Endothelial cell of umbilical vein (primary cell): ENCODE measurements around the gene CCDC40. TPM values are rescaled to one million over a fixed set of nuclear protein-coding genes. Genes with fewer than 3 reads are reported as not detected.
A peak's percentile ranks its signal among the peaks of the same experiment; 100 is the strongest.

Experiments
- BruUV-seq: library from RNA; stranded (reverse); fragments of 400-500 nt; replicated peaks from 2 replicates; lab custom pipeline; 2021; lab: Mats Ljungman, UMichigan
- CTCF ChIA-PET: fragments of 300-600, 350-600 bp; sonication (Branson Sonifier 250); formaldehyde crosslinking; loops from one replicate; lab custom pipeline; 2021; ENCODE audit warnings: antibody characterized with exemption, inconsistent platforms; lab: Charles Lee
- POLR2A ChIA-PET: fragments of 300-600, 350-600 bp; sonication (Branson Sonifier 250); formaldehyde crosslinking; loops from one replicate; lab custom pipeline; 2021; ENCODE audit warnings: antibody characterized with exemption, inconsistent platforms; lab: Charles Lee
- DNase-seq: peaks from one replicate; pipeline ENCODE4 v3.0.0-alpha.2; 2011; ENCODE audit warnings: low read depth, low spot score
- FAIRE-seq: peaks from 2 replicates; lab custom pipeline; 2011; peaks lifted over from hg19 to GRCh38; lab: Jason Lieb, UNC
- H2AFZ ChIP-seq: 2 replicates; pipeline ENCODE4 v1.6.0; 2012; ENCODE audit warnings: low read depth, low read length, control low read depth, inconsistent platforms
- H3K27ac ChIP-seq: 2 replicates; pipeline ENCODE4 v1.5.1; 2011; ENCODE audit warnings: low read depth, mild to moderate bottlenecking, control low read depth, low read length, moderate library complexity; ENCODE audit not compliant: insufficient read depth
- H3K27me3 ChIP-seq, 2 experiments: 2 replicates each; pipeline versions ENCODE4 v1.6.0 to v1.6.1; 2011; ENCODE audit warnings: low read length in 2 of 2, mixed read lengths in 1 of 2; ENCODE audit not compliant: control insufficient read depth in 2 of 2, insufficient read depth in 2 of 2
- H3K36me3 ChIP-seq, 2 experiments: 2 replicates in 1 of 2; 3 replicates in 1 of 2; pipeline ENCODE4 v1.5.1; 2011; ENCODE audit warnings: low read length in 2 of 2, mild to moderate bottlenecking in 1 of 2, moderate library complexity in 1 of 2; ENCODE audit not compliant: control insufficient read depth in 2 of 2, insufficient read depth in 2 of 2; ENCODE audit errors: extremely low read depth in 1 of 2
- H3K4me1 ChIP-seq: 3 replicates; pipeline ENCODE4 v1.5.1; 2011; ENCODE audit warnings: mild to moderate bottlenecking, low read length; ENCODE audit not compliant: control insufficient read depth, insufficient read depth; ENCODE audit errors: extremely low read depth
- H3K4me2 ChIP-seq: 2 replicates; pipeline ENCODE4 v1.6.1; 2011; ENCODE audit warnings: low read length, control low read depth, mixed read lengths; ENCODE audit not compliant: insufficient read depth
- H3K4me3 ChIP-seq, 3 experiments: fragments of 200-600 bp in 1 of 3; sonication (generic), shearing (Covaris generic) in 1 of 3; replicated peaks in 1 of 3; 2 replicates each; pipeline ENCODE4 v1.5.1; 2011 to 2016; ENCODE audit warnings: control low read depth in 3 of 3, low read length in 3 of 3, mild to moderate bottlenecking in 2 of 3, inconsistent platforms in 1 of 3, low read depth in 1 of 3, moderate library complexity in 1 of 3; ENCODE audit not compliant: insufficient read depth in 1 of 3
- H3K79me2 ChIP-seq: 2 replicates; pipeline ENCODE4 v1.6.0; 2012; ENCODE audit warnings: low read length, inconsistent platforms; ENCODE audit not compliant: control insufficient read depth, insufficient read depth
- H3K9ac ChIP-seq: replicated peaks from 2 replicates; pipeline ENCODE3; 2011; ENCODE audit warnings: low read length, control low read depth; ENCODE audit not compliant: insufficient read depth; ENCODE audit errors: extremely low read depth
- H3K9me1 ChIP-seq: replicated peaks from 3 replicates; pipeline ENCODE4 v1.6.0; 2011; ENCODE audit warnings: mild to moderate bottlenecking, low read length; ENCODE audit not compliant: control insufficient read depth, insufficient read depth; ENCODE audit errors: extremely low read depth
- H3K9me3 ChIP-seq: replicated peaks from 2 replicates; pipeline ENCODE4 v1.5.1; 2012; ENCODE audit warnings: low read length, inconsistent platforms; ENCODE audit not compliant: control insufficient read depth, insufficient read depth
- H4K20me1 ChIP-seq: replicated peaks from 2 replicates; pipeline ENCODE3; 2011; ENCODE audit warnings: mild to moderate bottlenecking, low read length; ENCODE audit not compliant: control insufficient read depth, insufficient read depth; ENCODE audit errors: extremely low read depth
- CTCF ChIP-seq, 2 donors: IDR thresholded peaks; 1 replicate in 1 of 2; 2 replicates in 1 of 2; pipeline ENCODE4 v1.5.1; 2011; ENCODE audit warnings: low read length in 2 of 2, mild to moderate bottlenecking in 2 of 2, moderate library complexity in 2 of 2, control low read depth in 1 of 2, inconsistent platforms in 1 of 2, low read depth in 1 of 2; ENCODE audit not compliant: insufficient read depth in 1 of 2; ENCODE audit errors: extremely low read depth in 1 of 2
- EZH2 ChIP-seq: IDR thresholded peaks from 2 replicates; pipeline ENCODE4 v1.6.1; 2012; ENCODE audit warnings: borderline replicate concordance, low read depth, mild to moderate bottlenecking, moderate library complexity, low read length, inconsistent platforms; ENCODE audit not compliant: severe bottlenecking
- FOS ChIP-seq: IDR thresholded peaks from 2 replicates; pipeline ENCODE4 v1.6.1; 2011; ENCODE audit warnings: mild to moderate bottlenecking, low read length, moderate library complexity, borderline replicate concordance; ENCODE audit not compliant: insufficient read depth
- GATA2 ChIP-seq: IDR thresholded peaks from 2 replicates; pipeline ENCODE4 v1.7.0; 2011; ENCODE audit warnings: low read depth, mild to moderate bottlenecking, moderate library complexity, mixed read lengths, low read length; ENCODE audit not compliant: insufficient read length, insufficient read depth
- JUN ChIP-seq: IDR thresholded peaks from 2 replicates; pipeline ENCODE4 v1.6.1; 2011; ENCODE audit warnings: borderline replicate concordance, low read depth; ENCODE audit not compliant: insufficient read length, insufficient read depth
- MYC ChIP-seq: IDR thresholded peaks from one replicate; pipeline ENCODE4 v1.6.1; 2011; ENCODE audit warnings: mild to moderate bottlenecking, low read depth, low read length
- POLR2A ChIP-seq: IDR thresholded peaks from 2 replicates; pipeline ENCODE4 v1.6.1; 2012; ENCODE audit warnings: low read depth, mild to moderate bottlenecking, control low read depth, low read length
- POLR2AphosphoS5 ChIP-seq: IDR thresholded peaks from 2 replicates; pipeline ENCODE4 v1.6.1; 2012; ENCODE audit warnings: low read depth, mild to moderate bottlenecking, control low read depth, low read length, moderate library complexity; ENCODE audit not compliant: insufficient read depth
- dilution Hi-C: fragments of 300-500 bp; cut with MboI; formaldehyde crosslinking; loops from one replicate; pipeline ENCODE4 v1.15.0; 2019; ENCODE audit warnings: low sequenced_read_pairs; ENCODE audit not compliant: extremely low pct_ligation_motif_present
- intact Hi-C: fragments of 100-400 bp; cut with micrococcal nuclease; formaldehyde crosslinking; loops from one replicate; pipeline ENCODE4 v1.10.0; 2022
- polyA plus RNA-seq, 4 experiments: library from polyadenylated mRNA; depleted of rRNA in 3 of 4; stranded (reverse) in 3 of 4; unstranded in 1 of 4; fragments of >200 nt; gene quantifications; 2 replicates each; pipeline versions ENCODE4 v1.2.1 to v1.2.3, GENCODE V29; 2011 to 2012; ENCODE audit warnings: missing spikeins in 1 of 4
- total RNA-seq: library from RNA; stranded (reverse); gene quantifications from 2 replicates; pipeline ENCODE4 v1.2.3, GENCODE V29; 2021
- TF ChIP-seq, protein P1 (sequence below): IDR thresholded peaks from 2 replicates; pipeline ENCODE4 v1.6.1; 2011; ENCODE audit not compliant: insufficient read depth, insufficient read length

The CCDC40 gene
- total and polyA plus RNA-seq, 2 donors (not counting 3 experiments of a cell fraction or from before 2014, with no cell fraction given) = 1.4 to 5.5 TPM

GRCh38 chr17:80029258-80029974 is 7.0 kb upstream of the CCDC40 start:
- Histone ChIP-seq H3K4me2 (no peak overlapping the region), H3K27ac (no peak overlapping the region), H3K27me3 (no peaks in the 10 kb centered on the region), H3K9me3 (no peaks in the 10 kb centered on the region), H3K79me2 (peaks cover 57% of the 10 kb centered on the region), H3K9me1 (no peaks in the 10 kb centered on the region), H3K4me1 (peaks cover 12% of the 10 kb centered on the region), H2AFZ (no peak overlapping the region), H3K9ac (no peak overlapping the region), H3K4me3 (no peak overlapping the region), H3K36me3 (no peaks in the 10 kb centered on the region), H4K20me1 (no peaks in the 10 kb centered on the region)
- DNase-seq (peak; percentile 51), FAIRE-seq (peak; percentile 79)
- ChIA-PET CTCF (interaction anchor here (1.5 to 5.1 kb wide), 3 partner anchors 11 to 72 kb away, joined by 4 to 23 read pairs (median 6); partner anchors contain the start of gene GAA), POLR2A (no interaction called here)
- intact Hi-C loops (no loop called here), dilution Hi-C loops (no loop called here)
- BruUV-seq = no TSS peak
- TF ChIP-seq MYC (no peak), FOS (peak; percentile 22)

DNA sequence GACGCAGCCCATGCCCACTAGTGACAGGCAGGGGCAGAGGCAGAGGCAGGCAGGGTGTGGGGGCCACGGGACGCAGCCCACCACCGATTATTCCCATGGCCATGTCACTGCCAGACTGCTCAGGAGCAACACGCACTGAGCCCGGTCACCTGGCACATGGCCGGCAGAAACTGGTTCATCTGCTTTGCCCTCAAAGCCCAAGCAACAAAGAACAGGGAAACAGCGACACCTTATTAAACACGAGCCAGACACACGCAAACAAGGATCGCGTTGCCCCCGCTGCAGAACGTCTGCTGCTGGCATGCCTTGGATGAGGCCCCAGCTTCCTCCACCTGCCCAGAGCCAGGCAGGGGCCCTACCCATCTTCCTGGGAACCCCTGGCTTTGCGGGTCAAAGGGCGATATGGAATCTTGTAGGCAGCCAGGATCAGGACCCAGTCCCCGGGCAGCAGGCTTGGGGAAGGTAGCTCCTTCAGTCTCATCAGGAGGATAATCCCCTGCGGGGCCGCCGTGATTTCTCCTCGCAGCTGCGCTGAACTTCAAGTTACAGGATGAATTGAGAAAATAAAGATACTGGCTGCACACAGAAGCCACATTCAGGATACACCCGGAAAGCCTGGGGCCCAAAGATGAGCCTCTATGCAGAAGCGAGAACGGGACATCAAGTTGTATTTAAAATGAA is 5.6 kb upstream of the CCDC40 start:
- H4K20me1 ChIP-seq = no peaks in the 10 kb centered on the region
- H3K27me3 ChIP-seq = no peaks in the 10 kb centered on the region
- DNase-seq = no peak
- peaks cover 49% of the 10 kb centered on the region for H3K79me2 ChIP-seq
- TF ChIP-seq POLR2A = no peak
- TF ChIP-seq JUN = no peak
- no peak for TF ChIP-seq FOS
- TF ChIP-seq EZH2 = no peak
- no peak for TF ChIP-seq POLR2AphosphoS5
- no peak for TF ChIP-seq GATA2
- TF ChIP-seq MYC = no peak
- TF ChIP-seq, protein P1, sequence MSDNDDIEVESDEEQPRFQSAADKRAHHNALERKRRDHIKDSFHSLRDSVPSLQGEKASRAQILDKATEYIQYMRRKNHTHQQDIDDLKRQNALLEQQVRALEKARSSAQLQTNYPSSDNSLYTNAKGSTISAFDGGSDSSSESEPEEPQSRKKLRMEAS = no peak
- no peak for TF ChIP-seq CTCF (IDR thresholded peaks at IDR 0.05; ENCODE audit: extremely low read depth in 1 of 2, insufficient read depth in 1 of 2, low read depth in 1 of 2, low read length in 2 of 2)
- POLR2A ChIA-PET = no interaction called here
- CTCF ChIA-PET = no interaction called here
- H3K9ac ChIP-seq = no peak overlapping the region
- no peaks in the 10 kb centered on the region for H3K9me3 ChIP-seq
- no peak overlapping the region for H3K27ac ChIP-seq
- intact Hi-C loops (no loop called here), dilution Hi-C loops (no loop called here)
- H2AFZ ChIP-seq = no peak overlapping the region
- H3K36me3 ChIP-seq = no peaks in the 10 kb centered on the region
- peaks cover 17% of the 10 kb centered on the region for H3K4me1 ChIP-seq
- H3K4me3 ChIP-seq = no peak overlapping the region
- BruUV-seq = no TSS peak
- no peak overlapping the region for H3K4me2 ChIP-seq
- no peak for FAIRE-seq
- H3K9me1 ChIP-seq = no peaks in the 10 kb centered on the region
